WI38 (cell line): Measurements from ENCODE around the gene ANXA9.

Source experiments
- H3K4me3 ChIP-seq: 2 replicates; pipeline ENCODE4 v1.5.1; 2011; ENCODE audit warnings: low read depth, mild to moderate bottlenecking, control low read depth, low read length
- TF ChIP-seq, protein P1 (sequence below): IDR thresholded peaks from 2 replicates; pipeline ENCODE4 v1.5.1; 2012; ENCODE audit warnings: low read depth, mild to moderate bottlenecking, control low read depth, low read length

The ANXA9 gene

DNA sequence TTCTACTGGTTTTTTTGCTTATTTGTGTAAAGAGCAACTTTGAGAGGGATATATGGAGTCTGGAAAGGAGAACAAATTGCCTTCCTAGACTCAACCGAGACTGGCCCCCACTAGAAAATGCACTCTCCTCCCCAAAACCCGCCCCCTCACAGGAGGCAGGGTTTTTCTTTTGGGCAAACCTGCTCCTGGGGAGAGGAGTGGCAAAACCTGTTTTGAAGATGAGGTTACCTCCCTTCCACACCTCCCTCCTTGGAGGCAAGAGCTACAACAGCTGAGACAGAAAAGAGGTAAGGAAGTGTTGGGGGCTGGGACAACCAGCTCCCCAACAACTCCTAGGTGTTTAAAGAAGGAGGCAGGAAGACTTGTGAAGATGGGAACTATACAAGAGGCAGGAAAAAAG is 54.3 kb downstream of the ANXA9 start, which contains the start of gene BNIPL:
BNIPL (plus strand) TSS at position 231 of the 400 bp plus-strand sequence; CDS start at position 371, 140 bp downstream.
- no peak within 1 kb of the TSS for H3K4me3 ChIP-seq

DNA sequence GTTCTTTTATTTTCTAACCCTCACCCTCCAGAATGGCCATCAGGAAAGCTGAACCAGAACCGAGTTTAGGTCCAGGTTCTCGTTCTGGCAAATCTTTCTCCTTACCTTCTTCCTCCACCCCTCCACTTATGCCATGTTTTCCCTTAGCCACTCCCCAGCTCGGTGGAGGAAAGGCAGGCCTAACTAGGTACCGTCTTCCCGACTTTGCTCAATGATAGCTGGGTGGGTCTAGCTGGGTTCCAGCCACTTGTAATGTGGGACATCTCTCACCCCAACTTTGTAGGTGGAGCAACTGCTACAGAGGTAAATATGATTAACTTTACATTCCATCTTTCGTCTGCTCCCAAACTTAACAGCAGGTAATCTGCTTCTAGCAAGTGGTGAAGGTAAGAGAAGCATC is 54.9 kb downstream of the ANXA9 start:
- no peak overlapping the region for H3K4me3 ChIP-seq
- TF ChIP-seq, protein P1, sequence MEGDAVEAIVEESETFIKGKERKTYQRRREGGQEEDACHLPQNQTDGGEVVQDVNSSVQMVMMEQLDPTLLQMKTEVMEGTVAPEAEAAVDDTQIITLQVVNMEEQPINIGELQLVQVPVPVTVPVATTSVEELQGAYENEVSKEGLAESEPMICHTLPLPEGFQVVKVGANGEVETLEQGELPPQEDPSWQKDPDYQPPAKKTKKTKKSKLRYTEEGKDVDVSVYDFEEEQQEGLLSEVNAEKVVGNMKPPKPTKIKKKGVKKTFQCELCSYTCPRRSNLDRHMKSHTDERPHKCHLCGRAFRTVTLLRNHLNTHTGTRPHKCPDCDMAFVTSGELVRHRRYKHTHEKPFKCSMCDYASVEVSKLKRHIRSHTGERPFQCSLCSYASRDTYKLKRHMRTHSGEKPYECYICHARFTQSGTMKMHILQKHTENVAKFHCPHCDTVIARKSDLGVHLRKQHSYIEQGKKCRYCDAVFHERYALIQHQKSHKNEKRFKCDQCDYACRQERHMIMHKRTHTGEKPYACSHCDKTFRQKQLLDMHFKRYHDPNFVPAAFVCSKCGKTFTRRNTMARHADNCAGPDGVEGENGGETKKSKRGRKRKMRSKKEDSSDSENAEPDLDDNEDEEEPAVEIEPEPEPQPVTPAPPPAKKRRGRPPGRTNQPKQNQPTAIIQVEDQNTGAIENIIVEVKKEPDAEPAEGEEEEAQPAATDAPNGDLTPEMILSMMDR: no peak

More for the DNA sequence above, 54.3 kb downstream of the ANXA9 start, which contains the start of gene BNIPL:
- TF ChIP-seq, protein P1: no peak

- H3K4me3 ChIP-seq: no peak overlapping the region
- TF ChIP-seq, protein P1: no peak
Observed at GRCh38 chr1:151039521-151039920, 57.4 kb downstream of the ANXA9 start.

DNA sequence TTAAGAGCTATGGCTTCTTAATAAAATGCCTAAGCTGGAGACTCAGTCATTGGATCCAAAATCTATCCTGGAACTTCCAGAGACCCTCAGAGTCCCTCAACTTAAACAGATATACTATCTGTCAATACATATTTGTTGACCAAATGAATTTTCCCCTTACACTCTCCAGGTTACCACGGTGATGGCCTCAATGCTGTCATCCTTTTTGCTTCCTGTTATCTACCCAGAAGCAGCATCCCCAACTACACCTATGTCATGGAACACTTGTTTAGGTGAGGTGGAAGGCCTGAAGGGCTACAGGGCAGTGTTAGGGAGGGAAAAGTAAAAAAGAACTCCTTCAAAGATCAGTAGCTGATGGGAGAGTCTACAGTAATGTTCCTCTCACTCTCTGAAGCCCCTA is 61.1 kb downstream of the ANXA9 start:
- TF ChIP-seq, protein P1: no peak
- no peak overlapping the region for H3K4me3 ChIP-seq
